Panc1 (cell line): Measurements from ENCODE around the gene MPP3. TPM values are rescaled to one million over a fixed set of nuclear protein-coding genes. Genes with fewer than 3 reads are reported as not detected.

Experiments used
- ATAC-seq: fragments of 200-7000 bp; cut with Tn5 transposase; 2 replicates; pipeline ENCODE4 v1.9.1; 2020; ENCODE audit warnings: mild to moderate bottlenecking, moderate library complexity
- BruUV-seq: library from RNA; stranded (reverse); fragments of 400-500 nt; replicated peaks from 2 replicates; lab custom pipeline; 2021; lab: Mats Ljungman, UMichigan
- CTCF ChIA-PET: fragments of 300-600 bp; sonication (Branson Sonifier 250); formaldehyde crosslinking; loops from one replicate; lab custom pipeline; 2022; ENCODE audit warnings: antibody characterized with exemption; lab: Charles Lee
- POLR2A ChIA-PET: fragments of 300-600 bp; sonication (Branson Sonifier 250); formaldehyde crosslinking; loops from one replicate; lab custom pipeline; 2022; ENCODE audit warnings: antibody characterized with exemption; lab: Charles Lee
- DNase-seq: peaks from one replicate; pipeline ENCODE4 v3.0.0-alpha.2; 2010; ENCODE audit warnings: low read depth, low spot score
- H3K27ac ChIP-seq: 2 replicates; pipeline ENCODE4 v1.5.1; 2011; ENCODE audit warnings: mild to moderate bottlenecking, low read length, inconsistent platforms
- H3K27me3 ChIP-seq: fragments of 200-500 bp; sonication (Bioruptor generic); 2 replicates; pipeline ENCODE4 v1.6.0; 2014; ENCODE audit warnings: low read length, inconsistent platforms; ENCODE audit not compliant: control insufficient read depth, insufficient read depth
- H3K36me3 ChIP-seq: fragments of 200-500 bp; sonication (Bioruptor generic); 2 replicates; pipeline ENCODE4 v1.5.1; 2014; ENCODE audit warnings: inconsistent platforms, mild to moderate bottlenecking, low read length, moderate library complexity; ENCODE audit not compliant: control insufficient read depth, insufficient read depth
- H3K4me1 ChIP-seq: 2 replicates; pipeline ENCODE4 v1.5.1; 2011; ENCODE audit warnings: inconsistent platforms, mild to moderate bottlenecking, low read length, moderate library complexity; ENCODE audit not compliant: control insufficient read depth, insufficient read depth
- H3K4me3 ChIP-seq, 2 experiments: 2 replicates each; pipeline ENCODE4 v1.5.1; 2011 to 2012; ENCODE audit warnings: low read depth in 2 of 2, low read length in 2 of 2, mild to moderate bottlenecking in 2 of 2, inconsistent platforms in 1 of 2, moderate library complexity in 1 of 2
- H3K9me3 ChIP-seq: fragments of 200-500 bp; sonication (Bioruptor generic); 2 replicates; pipeline ENCODE4 v1.5.1; 2014; ENCODE audit warnings: low read depth, mild to moderate bottlenecking, inconsistent platforms, low read length, moderate library complexity; ENCODE audit not compliant: control insufficient read depth, insufficient read depth
- CTCF ChIP-seq: fragments of 450-650 bp; IDR thresholded peaks from 2 replicates; pipeline ENCODE4 v1.5.1; 2017; ENCODE audit warnings: mild to moderate bottlenecking
- POLR2AphosphoS5 ChIP-seq: IDR thresholded peaks from 2 replicates; pipeline ENCODE4 v1.6.1; 2012; ENCODE audit warnings: mild to moderate bottlenecking, low read depth, low read length, moderate library complexity
- SIN3A ChIP-seq: IDR thresholded peaks from 2 replicates; pipeline ENCODE4 v1.6.1; 2012; ENCODE audit warnings: low read depth, mild to moderate bottlenecking, low read length, moderate library complexity, borderline replicate concordance; ENCODE audit not compliant: insufficient read depth
- TCF7L2 ChIP-seq: IDR thresholded peaks from 2 replicates; pipeline ENCODE4 v1.6.1; 2011; ENCODE audit warnings: mild to moderate bottlenecking, low read depth, low read length, inconsistent platforms
- in situ Hi-C: cut with HindIII; loops from 2 replicates; pipeline ENCODE4 v1.10.0; 2016; ENCODE audit warnings: low sequenced_read_pairs, low pct_unique_long_range_greater_than_20kb
- intact Hi-C: fragments of 100-400 bp; cut with micrococcal nuclease; formaldehyde crosslinking; loops from one replicate; pipeline ENCODE4 v1.10.0; 2022; ENCODE audit not compliant: unreplicated experiment
- total RNA-seq: library from RNA; stranded (reverse); gene quantifications from one replicate; pipeline ENCODE4 v1.2.1, GENCODE V29; 2021; ENCODE audit not compliant: unreplicated experiment
- TF ChIP-seq, protein P1 (sequence below), 2 experiments: IDR thresholded peaks; 2 replicates each; pipeline ENCODE4 v1.6.1; 2011 to 2012; ENCODE audit warnings: low read depth in 2 of 2, control low read depth in 1 of 2, low read length in 1 of 2, mild to moderate bottlenecking in 1 of 2, moderate library complexity in 1 of 2; ENCODE audit not compliant: insufficient read depth in 1 of 2

The MPP3 gene
- total RNA-seq, 1 experiment from 2014 or later = 7.1 TPM

DNA sequence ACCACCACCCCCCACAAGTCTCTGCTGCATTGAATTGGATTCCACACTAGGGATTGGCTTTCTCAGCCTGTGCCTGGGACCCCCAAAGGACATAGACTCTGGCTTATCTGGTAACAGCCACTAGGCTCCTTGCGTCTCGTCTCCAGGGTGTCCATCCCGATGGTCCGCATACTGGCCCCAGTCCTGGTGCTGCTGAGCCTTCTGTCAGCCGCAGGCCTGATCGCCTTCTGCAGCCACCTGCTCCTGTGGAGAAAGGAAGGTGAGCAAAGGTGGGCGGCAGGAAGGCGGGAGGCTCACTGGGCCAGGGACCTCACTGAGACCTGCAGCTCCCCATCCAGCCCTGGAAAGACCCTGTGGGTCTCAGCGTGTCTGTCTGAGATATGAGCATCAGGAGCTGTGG is 22.1 kb upstream of the MPP3 start:
- ATAC-seq = no peak
- Histone ChIP-seq H3K4me3 (no peak overlapping the region), H3K27ac (no peak overlapping the region), H3K9me3 (no peaks in the 10 kb centered on the region), H3K4me1 (no peaks in the 10 kb centered on the region), H3K36me3 (no peaks in the 10 kb centered on the region), H3K27me3 (no peaks in the 10 kb centered on the region)
- TF ChIP-seq SIN3A (no peak), TCF7L2 (no peak), CTCF (no peak), POLR2AphosphoS5 (no peak)
- TF ChIP-seq, protein P1, sequence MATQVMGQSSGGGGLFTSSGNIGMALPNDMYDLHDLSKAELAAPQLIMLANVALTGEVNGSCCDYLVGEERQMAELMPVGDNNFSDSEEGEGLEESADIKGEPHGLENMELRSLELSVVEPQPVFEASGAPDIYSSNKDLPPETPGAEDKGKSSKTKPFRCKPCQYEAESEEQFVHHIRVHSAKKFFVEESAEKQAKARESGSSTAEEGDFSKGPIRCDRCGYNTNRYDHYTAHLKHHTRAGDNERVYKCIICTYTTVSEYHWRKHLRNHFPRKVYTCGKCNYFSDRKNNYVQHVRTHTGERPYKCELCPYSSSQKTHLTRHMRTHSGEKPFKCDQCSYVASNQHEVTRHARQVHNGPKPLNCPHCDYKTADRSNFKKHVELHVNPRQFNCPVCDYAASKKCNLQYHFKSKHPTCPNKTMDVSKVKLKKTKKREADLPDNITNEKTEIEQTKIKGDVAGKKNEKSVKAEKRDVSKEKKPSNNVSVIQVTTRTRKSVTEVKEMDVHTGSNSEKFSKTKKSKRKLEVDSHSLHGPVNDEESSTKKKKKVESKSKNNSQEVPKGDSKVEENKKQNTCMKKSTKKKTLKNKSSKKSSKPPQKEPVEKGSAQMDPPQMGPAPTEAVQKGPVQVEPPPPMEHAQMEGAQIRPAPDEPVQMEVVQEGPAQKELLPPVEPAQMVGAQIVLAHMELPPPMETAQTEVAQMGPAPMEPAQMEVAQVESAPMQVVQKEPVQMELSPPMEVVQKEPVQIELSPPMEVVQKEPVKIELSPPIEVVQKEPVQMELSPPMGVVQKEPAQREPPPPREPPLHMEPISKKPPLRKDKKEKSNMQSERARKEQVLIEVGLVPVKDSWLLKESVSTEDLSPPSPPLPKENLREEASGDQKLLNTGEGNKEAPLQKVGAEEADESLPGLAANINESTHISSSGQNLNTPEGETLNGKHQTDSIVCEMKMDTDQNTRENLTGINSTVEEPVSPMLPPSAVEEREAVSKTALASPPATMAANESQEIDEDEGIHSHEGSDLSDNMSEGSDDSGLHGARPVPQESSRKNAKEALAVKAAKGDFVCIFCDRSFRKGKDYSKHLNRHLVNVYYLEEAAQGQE (IDR thresholded peaks at IDR 0.05; ENCODE audit: insufficient read depth in 1 of 2, low read depth in 2 of 2, low read length in 1 of 2) = no peak
- CTCF ChIA-PET = interaction anchor here (0.5 kb wide), 1 partner anchor 92 kb away, joined by 3 read pairs; no protein-coding TSS in a partner anchor
- BruUV-seq = no TSS peak
- intact Hi-C loops = no loop called here
- in situ Hi-C loops = no loop called here
- POLR2A ChIA-PET = no interaction called here
- DNase-seq = no peak

DNA sequence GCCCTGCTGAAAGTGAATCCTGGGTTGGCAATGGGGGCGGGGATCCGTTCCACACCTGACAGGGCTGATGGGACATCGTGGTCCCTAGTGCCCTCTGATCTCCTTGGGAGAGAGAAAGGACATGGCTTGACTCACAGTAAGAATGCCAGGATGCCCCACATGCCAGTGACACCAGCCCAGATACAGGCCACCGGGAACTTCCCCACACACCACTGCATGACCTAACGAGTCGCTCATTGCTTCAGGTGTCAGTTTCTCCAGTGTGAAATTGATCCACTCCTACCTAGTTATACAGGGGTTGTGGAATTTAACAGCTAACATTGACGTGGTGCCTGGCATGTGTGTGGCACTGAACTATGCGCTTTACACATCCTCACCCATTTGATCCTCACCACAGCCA is 21.6 kb upstream of the MPP3 start:
- H3K9me3 ChIP-seq = no peaks in the 10 kb centered on the region
- intact Hi-C loops (no loop called here), in situ Hi-C loops (no loop called here)
- no peaks in the 10 kb centered on the region for H3K36me3 ChIP-seq
- CTCF ChIA-PET = no interaction called here
- H3K27ac ChIP-seq = no peak overlapping the region
- DNase-seq (no peak), ATAC-seq (no peak)
- H3K4me1 ChIP-seq = no peaks in the 10 kb centered on the region
- H3K4me3 ChIP-seq = no peak overlapping the region
- BruUV-seq = no TSS peak
- TF ChIP-seq TCF7L2 (no peak), SIN3A (no peak), POLR2AphosphoS5 (no peak), CTCF (no peak)
- TF ChIP-seq, protein P1 (IDR thresholded peaks at IDR 0.05; ENCODE audit: insufficient read depth in 1 of 2, low read depth in 2 of 2, low read length in 1 of 2) = no peak
- POLR2A ChIA-PET = no interaction called here
- H3K27me3 ChIP-seq = no peaks in the 10 kb centered on the region
